H1 (cell line): ENCODE results near the gene CDK10. TPM values are rescaled to one million over a fixed set of nuclear protein-coding genes. Genes with fewer than 3 reads are reported as not detected.

ENCODE experiments used
- CTCF ChIA-PET: fragments of 300-600 bp; sonication (Branson Sonifier 250); formaldehyde crosslinking; loops from one replicate; lab custom pipeline; 2021; ENCODE audit not compliant: partially characterized antibody; lab: Charles Lee
- POLR2A ChIA-PET: fragments of 300-600 bp; sonication (Branson Sonifier 250); formaldehyde crosslinking; loops from one replicate; lab custom pipeline; 2021; ENCODE audit warnings: inconsistent platforms; ENCODE audit not compliant: partially characterized antibody; lab: Charles Lee
- DNase-seq, 2 experiments: peaks; one replicate each; pipeline versions ENCODE4 v3.0.0 to v3.0.0-alpha.2; 2010 to 2022; ENCODE audit warnings: low spot score in 2 of 2, low read depth in 1 of 2, mixed read lengths in 1 of 2
- FAIRE-seq: peaks from 2 replicates; lab custom pipeline; 2011; peaks lifted over from hg19 to GRCh38; lab: Jason Lieb, UNC
- H2AFZ ChIP-seq: 2 replicates; pipeline ENCODE4 v1.8.1; 2012; ENCODE audit warnings: low read length, inconsistent platforms
- H2AK5ac ChIP-seq: 2 replicates; pipeline ENCODE4 v1.6.1; 2013; ENCODE audit warnings: low read depth, low read length
- H2BK120ac ChIP-seq: replicated peaks from 2 replicates; pipeline ENCODE3; 2013; ENCODE audit warnings: low read depth, low read length, inconsistent platforms
- H2BK12ac ChIP-seq: 2 replicates; pipeline ENCODE4 v1.6.1; 2013; ENCODE audit warnings: low read depth, low read length
- H2BK15ac ChIP-seq: 2 replicates; pipeline ENCODE4 v1.6.1; 2013; ENCODE audit warnings: low read length
- H2BK20ac ChIP-seq: 2 replicates; pipeline ENCODE4 v1.6.1; 2013; ENCODE audit warnings: low read length
- H2BK5ac ChIP-seq: 2 replicates; pipeline ENCODE4 v1.6.1; 2013; ENCODE audit warnings: low read depth, low read length
- H3K14ac ChIP-seq: 2 replicates; pipeline ENCODE4 v1.6.1; 2013; ENCODE audit warnings: inconsistent platforms; ENCODE audit not compliant: insufficient read length
- H3K18ac ChIP-seq: 2 replicates; pipeline ENCODE4 v1.6.1; 2013; ENCODE audit warnings: low read length; ENCODE audit errors: extremely low read depth
- H3K23ac ChIP-seq: 2 replicates; pipeline ENCODE4 v1.6.1; 2013; ENCODE audit warnings: inconsistent platforms; ENCODE audit not compliant: insufficient read length
- H3K23me2 ChIP-seq: 2 replicates; pipeline ENCODE4 v1.6.1; 2013; ENCODE audit warnings: low read depth, low read length
- H3K27ac ChIP-seq: 2 replicates; pipeline ENCODE4 v1.6.1; 2011; ENCODE audit warnings: low read depth, low read length, inconsistent platforms
- H3K27me3 ChIP-seq, 4 experiments: replicated peaks in 1 of 4; 1 replicate in 1 of 4; 2 replicates in 3 of 4; pipeline versions ENCODE4 v1.6.1 to v1.8.1; 2011 to 2013; ENCODE audit warnings: low read length in 3 of 4, mild to moderate bottlenecking in 3 of 4, inconsistent platforms in 2 of 4, mixed read lengths in 2 of 4, moderate library complexity in 1 of 4; ENCODE audit not compliant: control insufficient read depth in 3 of 4, insufficient read depth in 3 of 4; ENCODE audit errors: extremely low read depth in 1 of 4
- H3K36me3 ChIP-seq, 4 experiments: 2 replicates each; pipeline versions ENCODE4 v1.6.1 to v1.8.1; 2011 to 2013; ENCODE audit warnings: mild to moderate bottlenecking in 4 of 4, low read length in 3 of 4, moderate library complexity in 2 of 4, control low read depth in 1 of 4, inconsistent platforms in 1 of 4; ENCODE audit not compliant: insufficient read depth in 4 of 4, control insufficient read depth in 2 of 4
- H3K4ac ChIP-seq: replicated peaks from 2 replicates; pipeline ENCODE3; 2013; ENCODE audit warnings: low read length, low read depth, mixed read lengths, inconsistent platforms; ENCODE audit not compliant: insufficient read length
- H3K4me1 ChIP-seq, 4 experiments: replicated peaks in 1 of 4; 1 replicate in 1 of 4; 2 replicates in 3 of 4; pipeline versions ENCODE4 v1.6.1 to v1.8.1; 2011 to 2013; ENCODE audit warnings: low read length in 3 of 4, inconsistent platforms in 2 of 4, mixed read lengths in 1 of 4; ENCODE audit not compliant: insufficient read depth in 4 of 4, control insufficient read depth in 3 of 4
- H3K4me2 ChIP-seq, 2 experiments: 2 replicates each; pipeline versions ENCODE4 v1.6.1 to v1.8.1; 2011 to 2013; ENCODE audit warnings: low read depth in 2 of 2, low read length in 2 of 2, control low read depth in 1 of 2, inconsistent platforms in 1 of 2, mild to moderate bottlenecking in 1 of 2; ENCODE audit not compliant: insufficient read depth in 1 of 2
- H3K4me3 ChIP-seq, 4 experiments: fragments of 200-600, 300-600 bp in 1 of 4; sonication (generic), shearing (Covaris generic), sonication (Bioruptor Twin) in 1 of 4; 2 replicates each; pipeline versions ENCODE4 v1.5.1 to v1.8.1; 2011 to 2016; ENCODE audit warnings: low read length in 4 of 4, low read depth in 3 of 4, control low read depth in 2 of 4, inconsistent platforms in 2 of 4, mild to moderate bottlenecking in 2 of 4, mixed read lengths in 1 of 4, moderate library complexity in 1 of 4; ENCODE audit not compliant: insufficient read depth in 2 of 4; ENCODE audit errors: extremely low read depth in 1 of 4
- H3K56ac ChIP-seq: replicated peaks from 2 replicates; pipeline ENCODE3; 2013; ENCODE audit warnings: low read depth, mild to moderate bottlenecking, mixed read lengths, low read length, inconsistent platforms; ENCODE audit not compliant: insufficient read length
- H3K79me1 ChIP-seq: 2 replicates; pipeline ENCODE4 v1.6.1; 2013; ENCODE audit warnings: low read depth, low read length, control low read depth
- H3K79me2 ChIP-seq, 2 experiments: 2 replicates each; pipeline versions ENCODE4 v1.6.1 to v1.8.1; 2012 to 2013; ENCODE audit warnings: low read length in 2 of 2, mild to moderate bottlenecking in 2 of 2, inconsistent platforms in 1 of 2; ENCODE audit not compliant: insufficient read depth in 2 of 2, control insufficient read depth in 1 of 2
- H3K9ac ChIP-seq, 4 experiments: replicated peaks in 1 of 4; 1 replicate in 1 of 4; 2 replicates in 3 of 4; pipeline versions ENCODE4 v1.6.1 to v1.8.1; 2011 to 2013; ENCODE audit warnings: low read depth in 3 of 4, low read length in 3 of 4, control low read depth in 2 of 4, mild to moderate bottlenecking in 2 of 4, moderate library complexity in 2 of 4, inconsistent platforms in 1 of 4; ENCODE audit errors: extremely low read depth in 1 of 4
- H3K9me3 ChIP-seq, 2 experiments: 2 replicates each; pipeline versions ENCODE4 v1.6.1 to v1.8.1; 2012 to 2013; ENCODE audit warnings: mild to moderate bottlenecking in 2 of 2, moderate library complexity in 2 of 2, control low read depth in 1 of 2, inconsistent platforms in 1 of 2, low read depth in 1 of 2, low read length in 1 of 2, mixed read lengths in 1 of 2; ENCODE audit not compliant: insufficient read depth in 2 of 2
- H4K20me1 ChIP-seq, 2 experiments: replicated peaks in 1 of 2; 2 replicates each; pipeline versions ENCODE3 to v1.8.1; 2011 to 2013; ENCODE audit warnings: inconsistent platforms in 2 of 2, low read length in 2 of 2, mild to moderate bottlenecking in 1 of 2; ENCODE audit not compliant: insufficient read depth in 2 of 2, control insufficient read depth in 1 of 2
- H4K5ac ChIP-seq: 2 replicates; pipeline ENCODE4 v1.6.1; 2013; ENCODE audit warnings: low read length, low read depth, mixed read lengths, inconsistent platforms; ENCODE audit not compliant: insufficient read length
- H4K8ac ChIP-seq: 2 replicates; pipeline ENCODE4 v1.8.0; 2013; ENCODE audit warnings: mild to moderate bottlenecking, moderate library complexity, low read length, inconsistent platforms; ENCODE audit not compliant: insufficient read depth; ENCODE audit errors: extremely low read depth
- H4K91ac ChIP-seq: replicated peaks from 2 replicates; pipeline ENCODE3; 2013; ENCODE audit warnings: low read length, mixed read lengths, inconsistent platforms; ENCODE audit not compliant: insufficient read length
- SRF ChIP-seq: IDR thresholded peaks from 2 replicates; pipeline ENCODE4 v1.6.1; 2011; ENCODE audit warnings: mild to moderate bottlenecking, low read depth, low read length, moderate library complexity
- WGBS, 2 experiments: shearing (Covaris generic) in 1 of 2; methylation state at CpG; one replicate each; pipeline versions ENCODE4 v1.1.6 to v1.1.7; 2013 to 2015; ENCODE audit warnings: low lambda C conversion rate in 2 of 2, mixed read lengths in 2 of 2, inconsistent platforms in 1 of 2, low coverage in 1 of 2, missing lambda C conversion rate in 1 of 2; ENCODE audit not compliant: insufficient replicate concordance in 2 of 2, insufficient coverage in 1 of 2, insufficient read length in 1 of 2; ENCODE audit errors: extremely low coverage in 1 of 2, missing lambda C conversion rate in 1 of 2; 5-methylcytosine and 5-hydroxymethylcytosine counted together
- polyA plus RNA-seq, 7 experiments: library from polyadenylated mRNA; depleted of rRNA in 3 of 7; stranded (reverse) in 5 of 7; unstranded in 2 of 7; fragments of >200 nt in 5 of 7; fragments of 200-250 nt in 2 of 7; gene quantifications; 1 replicate in 5 of 7; 2 replicates in 1 of 7; 4 replicates in 1 of 7; pipeline versions ENCODE4 v1.2.1 to v1.2.3, GENCODE V29; 2011 to 2013; ENCODE audit warnings: missing spikeins in 2 of 7, mixed read lengths in 2 of 7
- total RNA-seq: library from RNA; stranded (reverse); fragmentation: NEBNext Ultra II Directional; extraction: Animal tissue kit (Norgen Biotek cat#: 25700); gene quantifications from 2 replicates; pipeline ENCODE4 v1.2.1, GENCODE V29; 2021

The CDK10 gene
- total and polyA plus RNA-seq, 2 of the 8 experiments (the other 6 are each of a cell fraction or from before 2014, with no cell fraction given): 49.5 to 83.9 TPM

DNA sequence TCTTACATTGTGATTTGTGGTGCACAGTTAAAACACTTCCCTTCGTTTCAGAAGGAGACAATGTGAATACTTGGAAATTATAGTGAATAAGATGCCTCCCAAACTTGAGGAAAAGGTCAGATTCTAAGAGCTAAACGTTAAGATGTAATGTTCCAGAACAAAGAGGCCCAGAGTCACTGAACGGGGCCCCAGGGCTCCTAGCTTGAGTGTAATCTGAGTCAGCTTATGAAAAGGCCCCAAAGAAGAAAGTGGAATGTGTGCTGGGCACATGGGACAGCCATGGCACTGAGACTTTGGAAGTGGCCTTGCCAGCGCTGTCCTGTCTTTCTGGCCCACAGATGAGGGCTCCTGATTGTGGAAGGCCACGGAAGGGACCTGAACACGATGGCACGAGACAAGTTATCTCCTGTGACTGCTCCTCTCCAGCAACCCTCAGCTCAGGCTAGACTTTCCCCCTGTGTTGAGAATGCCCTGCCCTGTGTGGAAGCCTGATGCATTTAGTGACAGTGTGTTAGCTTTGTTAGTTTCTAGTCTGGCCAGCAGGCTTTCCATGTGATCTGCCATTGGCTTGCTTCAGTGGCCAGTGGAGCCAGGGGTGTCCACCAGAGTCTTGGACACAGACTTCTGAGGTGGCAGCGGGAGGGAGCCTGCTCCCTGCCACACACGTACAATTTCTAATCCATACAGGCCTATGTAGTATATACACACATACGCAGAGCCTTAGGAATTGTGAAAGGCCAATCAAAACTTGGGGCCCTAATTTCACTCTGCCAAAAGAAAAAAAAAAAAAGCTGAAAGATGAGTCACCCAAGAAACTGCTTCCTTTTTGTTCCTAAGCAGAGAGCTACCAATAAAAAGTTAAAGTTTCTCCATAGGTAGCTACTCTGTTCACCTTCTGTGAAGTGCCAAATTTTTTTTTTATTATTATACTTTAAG is 15.7 kb upstream of the CDK10 start:
- Histone ChIP-seq H3K4me3 (no peak overlapping the region), H3K27ac (no peak overlapping the region), H4K20me1 (peaks cover 0 to 2% of the 10 kb centered on the region in 2 experiments), H4K8ac (no peak overlapping the region), H2AFZ (no peak overlapping the region), H2BK12ac (no peak overlapping the region), H2BK120ac (no peak overlapping the region), H4K91ac (no peak overlapping the region), H3K4ac (no peak overlapping the region), H3K79me1 (no peaks in the 10 kb centered on the region), H3K18ac (no peak overlapping the region), H4K5ac (no peak overlapping the region), H2BK15ac (no peak overlapping the region), H3K23me2 (no peaks in the 10 kb centered on the region), H2AK5ac (no peak overlapping the region), H3K4me2 (no peak overlapping the region), H2BK5ac (no peak overlapping the region), H3K9me3 (peaks cover 13 to 17% of the 10 kb centered on the region in 2 experiments), H3K36me3 (peaks cover 0 to 4% (median 0%) of the 10 kb centered on the region in 4 experiments; a peak in 1 of 8 replicates), H3K4me1 (no peaks in the 10 kb centered on the region), H3K23ac (no peak overlapping the region), H3K27me3 (no peaks in the 10 kb centered on the region), H2BK20ac (no peak overlapping the region), H3K56ac (no peak overlapping the region), H3K79me2 (no peaks in the 10 kb centered on the region), H3K14ac (no peak overlapping the region), H3K9ac (no peak overlapping the region)
- CTCF ChIA-PET: interaction anchor here (0.6 to 1.9 kb wide), 9 partner anchors 13 to 411 kb away, joined by 3 to 11 read pairs (median 5); partner anchors contain the start of gene CDK10
- no peak for TF ChIP-seq SRF
- FAIRE-seq (no peak), DNase-seq (no peak)
- POLR2A ChIA-PET: interaction anchor here (0.6 kb wide), 1 partner anchor 18 kb away, joined by 3 read pairs; no protein-coding TSS in a partner anchor
- 89% methylated on average over 10 of the region's 10 CpGs; no CpG with 5 or more reads in 1 of the 2 experiments for WGBS, 2 experiments
